Measurements from ENCODE around the gene DHX30.

Gene DHX30

GRCh38 chr3:47772047-47772446, 30.9 kb upstream of the DHX30 start:
- no peak for DNase-seq
- Histone ChIP-seq H3K4me1 (ENCODE audit: control extremely low read depth in 1 of 4, control insufficient read depth in 4 of 4, insufficient read depth in 4 of 4, low read length in 3 of 4) (no peaks in the 10 kb centered on the region), H3K27me3 (replicated peaks in 2 of 5; ENCODE audit: control insufficient read depth in 4 of 5, insufficient read depth in 5 of 5, low read length in 4 of 5) (no peaks in the 10 kb centered on the region), H3K27ac (ENCODE audit: insufficient read depth in 1 of 2, low read depth in 1 of 2, low read length in 2 of 2, poor library complexity in 1 of 2, severe bottlenecking in 2 of 2) (no peak overlapping the region), H3K9me3 (ENCODE audit: control extremely low read depth in 1 of 5, control insufficient read depth in 4 of 5, insufficient read depth in 2 of 5, low read depth in 1 of 5, low read length in 4 of 5) (no peaks in the 10 kb centered on the region), H3K36me3 (ENCODE audit: control insufficient read depth in 4 of 4, insufficient read depth in 4 of 4, low read length in 3 of 4) (peaks cover 8 to 26% (median 22%) of the 10 kb centered on the region in 4 experiments), H3K4me3 (ENCODE audit: control insufficient read depth in 1 of 7, extremely low read depth in 1 of 7, insufficient read depth in 4 of 7, low read depth in 2 of 7, low read length in 6 of 7) (no peak overlapping the region)
- ChIA-PET POLR2A (no interaction called here), CTCF (interaction anchor here (0.6 kb wide), 1 partner anchor 9 kb away, joined by 3 read pairs; no protein-coding TSS in a partner anchor)
- 100% methylated on average over 2 of the region's 8 CpGs for WGBS (ENCODE audit: insufficient coverage)

- Histone ChIP-seq H3K27ac (ENCODE audit: insufficient read depth in 1 of 2, low read depth in 1 of 2, low read length in 2 of 2, poor library complexity in 1 of 2, severe bottlenecking in 2 of 2) (no peak overlapping the region), H3K4me3 (ENCODE audit: control insufficient read depth in 1 of 7, extremely low read depth in 1 of 7, insufficient read depth in 4 of 7, low read depth in 2 of 7, low read length in 6 of 7) (no peak overlapping the region), H3K4me1 (ENCODE audit: control extremely low read depth in 1 of 4, control insufficient read depth in 4 of 4, insufficient read depth in 4 of 4, low read length in 3 of 4) (no peaks in the 10 kb centered on the region), H3K9me3 (ENCODE audit: control extremely low read depth in 1 of 5, control insufficient read depth in 4 of 5, insufficient read depth in 2 of 5, low read depth in 1 of 5, low read length in 4 of 5) (no peaks in the 10 kb centered on the region), H3K36me3 (ENCODE audit: control insufficient read depth in 4 of 4, insufficient read depth in 4 of 4, low read length in 3 of 4) (peaks cover 8 to 26% (median 22%) of the 10 kb centered on the region in 4 experiments), H3K27me3 (replicated peaks in 2 of 5; ENCODE audit: control insufficient read depth in 4 of 5, insufficient read depth in 5 of 5, low read length in 4 of 5) (no peaks in the 10 kb centered on the region)
- WGBS (ENCODE audit: insufficient coverage) = 98% methylated on average over 7 of the region's 8 CpGs
- DNase-seq = no peak
- POLR2A ChIA-PET = interaction anchor here (0.7 kb wide), 1 partner anchor 57 kb away, joined by 3 read pairs; no protein-coding TSS in a partner anchor
- CTCF ChIA-PET = no interaction called here
These were observed 30.1 kb upstream of the DHX30 start for GRCh38 chr3:47772788-47773187.

- POLR2A ChIA-PET = no interaction called here
- 89% methylated on average over 2 of the region's 3 CpGs for WGBS (ENCODE audit: insufficient coverage)
These were observed 24.2 kb upstream of the DHX30 start for GRCh38 chr3:47778746-47779145.

GRCh38 chr3:47780741-47781684, 21.9 kb upstream of the DHX30 start:
- H3K4me1 ChIP-seq (ENCODE audit: control extremely low read depth in 1 of 4, control insufficient read depth in 4 of 4, insufficient read depth in 4 of 4, low read length in 3 of 4) = peaks cover 19 to 33% (median 21%) of the 10 kb centered on the region in 4 experiments
- 0% methylated on average over 45 of the region's 54 CpGs for WGBS (ENCODE audit: insufficient coverage)
- POLR2A ChIA-PET = no interaction called here
- no peaks in the 10 kb centered on the region for H3K27me3 ChIP-seq (replicated peaks in 2 of 5; ENCODE audit: control insufficient read depth in 4 of 5, insufficient read depth in 5 of 5, low read length in 4 of 5)
- peaks cover 0 to 3% (median 2%) of the 10 kb centered on the region in 4 experiments for H3K36me3 ChIP-seq (ENCODE audit: control insufficient read depth in 4 of 4, insufficient read depth in 4 of 4, low read length in 3 of 4)
- CTCF ChIA-PET = interaction anchor here (1.1 kb wide), 1 partner anchor 66 kb away, joined by 3 read pairs; no protein-coding TSS in a partner anchor
- H3K4me3 ChIP-seq (ENCODE audit: control insufficient read depth in 1 of 7, extremely low read depth in 1 of 7, insufficient read depth in 4 of 7, low read depth in 2 of 7, low read length in 6 of 7) = peak overlapping the region; percentile 89 to 99 (median 97)
- DNase-seq = peak; percentile 18 to 68 (median 55)
- peak overlapping the region; percentile 93 to 98 for H3K27ac ChIP-seq (ENCODE audit: insufficient read depth in 1 of 2, low read depth in 1 of 2, low read length in 2 of 2, poor library complexity in 1 of 2, severe bottlenecking in 2 of 2)
- no peaks in the 10 kb centered on the region for H3K9me3 ChIP-seq (ENCODE audit: control extremely low read depth in 1 of 5, control insufficient read depth in 4 of 5, insufficient read depth in 2 of 5, low read depth in 1 of 5, low read length in 4 of 5)

More at GRCh38 chr3:47778746-47779145, 24.2 kb upstream of the DHX30 start:
- CTCF ChIA-PET = no interaction called here
- no peaks in the 10 kb centered on the region for H3K9me3 ChIP-seq (ENCODE audit: control extremely low read depth in 1 of 5, control insufficient read depth in 4 of 5, insufficient read depth in 2 of 5, low read depth in 1 of 5, low read length in 4 of 5)
- H3K4me1 ChIP-seq (ENCODE audit: control extremely low read depth in 1 of 4, control insufficient read depth in 4 of 4, insufficient read depth in 4 of 4, low read length in 3 of 4) = peaks cover 19 to 33% (median 21%) of the 10 kb centered on the region in 4 experiments
- peaks cover 2 to 4% (median 3%) of the 10 kb centered on the region in 4 experiments for H3K36me3 ChIP-seq (ENCODE audit: control insufficient read depth in 4 of 4, insufficient read depth in 4 of 4, low read length in 3 of 4)
- DNase-seq = no peak
- H3K4me3 ChIP-seq (ENCODE audit: control insufficient read depth in 1 of 7, extremely low read depth in 1 of 7, insufficient read depth in 4 of 7, low read depth in 2 of 7, low read length in 6 of 7) = peak overlapping the region in 4 of 7 experiments; percentile 6 to 99 (median 97)
- H3K27me3 ChIP-seq (replicated peaks in 2 of 5; ENCODE audit: control insufficient read depth in 4 of 5, insufficient read depth in 5 of 5, low read length in 4 of 5) = no peaks in the 10 kb centered on the region
- H3K27ac ChIP-seq (ENCODE audit: insufficient read depth in 1 of 2, low read depth in 1 of 2, low read length in 2 of 2, poor library complexity in 1 of 2, severe bottlenecking in 2 of 2) = peak overlapping the region in 1 of 2 experiments; percentile 43

GRCh38 chr3:47781685-47782445, 21.1 kb upstream of the DHX30 start, which contains the start of gene SMARCC1:
Gene SMARCC1 (minus strand): TSS chr3:47781893. CDS start chr3:47781797, 96 bp downstream.
- ChIA-PET CTCF (no interaction called here), POLR2A (no interaction called here)
- Histone ChIP-seq H3K4me3 (ENCODE audit: control insufficient read depth in 1 of 7, extremely low read depth in 1 of 7, insufficient read depth in 4 of 7, low read depth in 2 of 7, low read length in 6 of 7) (peak within 1 kb of the TSS; percentile 89 to 99 (median 97)), H3K9me3 (ENCODE audit: control extremely low read depth in 1 of 5, control insufficient read depth in 4 of 5, insufficient read depth in 2 of 5, low read depth in 1 of 5, low read length in 4 of 5) (no peaks in the 10 kb centered on the region), H3K27me3 (replicated peaks in 2 of 5; ENCODE audit: control insufficient read depth in 4 of 5, insufficient read depth in 5 of 5, low read length in 4 of 5) (no peaks in the 10 kb centered on the region), H3K27ac (ENCODE audit: insufficient read depth in 1 of 2, low read depth in 1 of 2, low read length in 2 of 2, poor library complexity in 1 of 2, severe bottlenecking in 2 of 2) (peak within 1 kb of the TSS; percentile 93 to 98), H3K36me3 (ENCODE audit: control insufficient read depth in 4 of 4, insufficient read depth in 4 of 4, low read length in 3 of 4) (peaks cover 0 to 3% (median 2%) of the 10 kb centered on the region in 4 experiments), H3K4me1 (ENCODE audit: control extremely low read depth in 1 of 4, control insufficient read depth in 4 of 4, insufficient read depth in 4 of 4, low read length in 3 of 4) (peaks cover 19 to 33% (median 21%) of the 10 kb centered on the region in 4 experiments)
- DNase-seq = peak; percentile 98 to 99 (median 99)
- 0% methylated on average over 54 of the region's 79 CpGs for WGBS (ENCODE audit: insufficient coverage)

GRCh38 chr3:47782446-47783308, 20.3 kb upstream of the DHX30 start:
- Histone ChIP-seq H3K9me3 (ENCODE audit: control extremely low read depth in 1 of 5, control insufficient read depth in 4 of 5, insufficient read depth in 2 of 5, low read depth in 1 of 5, low read length in 4 of 5) (no peaks in the 10 kb centered on the region), H3K4me3 (ENCODE audit: control insufficient read depth in 1 of 7, extremely low read depth in 1 of 7, insufficient read depth in 4 of 7, low read depth in 2 of 7, low read length in 6 of 7) (peak overlapping the region; percentile 89 to 99 (median 97)), H3K4me1 (ENCODE audit: control extremely low read depth in 1 of 4, control insufficient read depth in 4 of 4, insufficient read depth in 4 of 4, low read length in 3 of 4) (peaks cover 19 to 33% (median 21%) of the 10 kb centered on the region in 4 experiments), H3K36me3 (ENCODE audit: control insufficient read depth in 4 of 4, insufficient read depth in 4 of 4, low read length in 3 of 4) (peaks cover 0 to 3% (median 2%) of the 10 kb centered on the region in 4 experiments), H3K27me3 (replicated peaks in 2 of 5; ENCODE audit: control insufficient read depth in 4 of 5, insufficient read depth in 5 of 5, low read length in 4 of 5) (no peaks in the 10 kb centered on the region), H3K27ac (ENCODE audit: insufficient read depth in 1 of 2, low read depth in 1 of 2, low read length in 2 of 2, poor library complexity in 1 of 2, severe bottlenecking in 2 of 2) (peak overlapping the region; percentile 93 to 98)
- no peak for DNase-seq
- ChIA-PET POLR2A (no interaction called here), CTCF (interaction anchor here (0.7 kb wide), 1 partner anchor 19 kb away, joined by 4 read pairs; no protein-coding TSS in a partner anchor)
- WGBS (ENCODE audit: insufficient coverage) = 63% methylated on average over 11 of the region's 23 CpGs

All from common myeloid progenitor, CD34-positive (primary cell).